HG03095 (cell line): ENCODE data around the gene NF2.

ENCODE experiments used
- ATAC-seq: cut with Tn5 transposase; IDR thresholded peaks from one replicate; pipeline ENCODE4 v1.9.1; 2021; ENCODE audit warnings: moderate library complexity; ENCODE audit not compliant: unreplicated experiment

NF2 gene

DNA sequence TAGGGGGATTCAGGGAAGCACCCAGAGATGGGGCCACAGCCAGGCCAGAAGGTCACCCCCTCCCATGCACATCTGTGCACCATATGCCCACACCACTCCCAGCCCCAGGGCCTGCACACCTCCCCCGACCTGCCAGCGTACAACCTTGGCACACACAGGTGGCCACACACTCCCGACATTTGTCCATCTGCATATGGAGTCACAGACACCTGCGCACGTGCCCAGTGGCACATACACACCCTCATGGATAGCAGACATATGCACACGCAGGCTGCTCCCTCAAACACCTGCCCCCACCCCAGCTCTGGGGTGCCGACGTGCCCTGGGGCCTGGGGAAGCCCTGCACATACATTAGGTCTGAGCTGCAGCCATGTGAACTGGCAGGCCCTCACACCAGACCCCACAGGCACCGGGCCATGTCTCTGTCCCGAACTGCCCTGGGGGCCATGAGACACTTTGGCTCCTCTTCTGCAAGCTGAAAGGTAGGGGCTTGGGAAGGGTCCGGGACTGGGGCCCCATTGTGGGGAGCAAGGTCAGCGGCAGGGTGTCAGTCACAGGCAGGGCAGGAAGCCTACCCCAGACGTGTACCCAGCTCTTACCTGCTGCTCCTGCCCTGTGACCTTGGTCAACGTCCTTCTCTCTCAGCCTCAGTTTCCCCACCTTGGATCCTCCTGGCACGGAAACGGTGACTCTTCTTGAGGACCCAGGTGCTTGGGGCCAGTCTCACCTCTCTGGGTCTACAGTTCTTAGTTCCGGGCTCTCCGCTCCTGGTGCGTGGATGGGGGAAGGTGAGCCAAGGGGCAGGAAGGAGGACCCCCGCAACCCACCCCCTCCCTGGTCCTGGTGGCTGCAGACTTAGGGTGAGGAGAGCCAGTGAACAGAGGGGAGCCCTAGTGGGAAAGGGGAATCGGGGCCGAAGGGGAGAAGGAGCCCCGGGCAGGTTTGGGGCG is 115.8 kb downstream of the NF2 start:
- no peak for ATAC-seq

DNA sequence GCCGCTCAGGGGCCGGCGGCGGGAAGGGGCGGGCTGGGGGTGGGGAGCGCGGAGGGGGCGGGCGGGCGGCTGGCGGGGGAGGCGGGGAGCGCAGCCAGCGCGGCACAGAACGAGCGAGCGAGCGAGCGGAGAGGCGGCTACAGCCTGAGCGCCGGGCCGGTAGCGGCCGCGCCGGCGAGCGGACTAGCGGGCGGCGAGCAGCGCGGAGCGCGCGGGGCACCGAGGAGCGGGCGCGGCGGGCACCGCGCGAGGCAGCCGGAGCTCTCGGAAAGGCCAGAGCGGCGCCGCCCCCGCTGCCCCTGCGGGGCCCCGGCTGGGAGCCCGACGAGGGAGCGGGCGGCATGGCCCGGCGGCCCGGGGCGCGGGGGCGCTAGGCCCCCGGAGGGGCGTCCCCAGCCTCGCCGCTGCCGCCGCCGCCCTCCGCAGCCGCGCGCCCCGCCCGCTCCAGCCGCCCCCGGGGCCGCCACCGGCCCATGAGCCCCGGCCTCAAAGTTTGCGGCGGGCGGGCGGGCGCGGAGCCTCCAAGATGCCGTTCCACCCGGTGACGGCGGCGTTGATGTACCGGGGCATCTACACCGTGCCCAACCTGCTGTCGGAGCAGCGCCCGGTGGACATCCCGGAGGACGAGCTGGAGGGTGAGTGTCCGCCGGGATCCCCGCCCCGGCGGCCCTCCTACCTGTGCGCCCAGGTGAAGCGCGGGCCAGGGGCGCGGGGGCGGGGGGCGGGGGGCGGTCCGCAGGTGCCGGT is 116.6 kb downstream of the NF2 start, which contains the start of gene CABP7:
TSS of gene CABP7 (plus strand) at position 105 of the 747 bp plus-strand sequence. CDS start at position 527, 422 bp downstream.
- no peak for ATAC-seq

DNA sequence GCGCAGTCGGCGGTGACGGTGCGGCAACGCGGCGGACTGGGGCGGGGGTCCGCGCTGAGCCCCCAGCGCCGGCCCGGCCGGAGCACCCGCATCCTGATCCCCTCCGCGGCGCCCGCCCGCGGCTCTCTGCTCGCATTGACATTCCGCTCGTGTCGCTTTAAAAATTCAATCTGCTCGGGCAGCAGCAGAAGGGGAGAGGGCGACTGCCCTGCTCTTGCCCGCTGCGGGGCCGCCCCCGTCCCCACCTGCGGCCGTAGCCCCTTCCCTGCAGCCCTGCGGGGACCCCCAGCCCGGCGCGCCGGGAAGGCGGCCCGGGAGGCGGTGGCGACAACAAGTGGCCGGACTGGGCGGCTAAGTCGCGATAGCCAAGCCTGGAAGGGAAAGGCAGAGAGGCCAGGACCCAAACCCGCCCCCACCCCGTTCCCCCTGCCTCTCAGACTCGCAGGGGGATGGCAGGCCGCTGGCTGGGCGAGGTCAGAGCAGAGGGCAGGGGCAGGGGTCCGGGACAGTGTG is 117.4 kb downstream of the NF2 start:
- no peak for ATAC-seq

DNA sequence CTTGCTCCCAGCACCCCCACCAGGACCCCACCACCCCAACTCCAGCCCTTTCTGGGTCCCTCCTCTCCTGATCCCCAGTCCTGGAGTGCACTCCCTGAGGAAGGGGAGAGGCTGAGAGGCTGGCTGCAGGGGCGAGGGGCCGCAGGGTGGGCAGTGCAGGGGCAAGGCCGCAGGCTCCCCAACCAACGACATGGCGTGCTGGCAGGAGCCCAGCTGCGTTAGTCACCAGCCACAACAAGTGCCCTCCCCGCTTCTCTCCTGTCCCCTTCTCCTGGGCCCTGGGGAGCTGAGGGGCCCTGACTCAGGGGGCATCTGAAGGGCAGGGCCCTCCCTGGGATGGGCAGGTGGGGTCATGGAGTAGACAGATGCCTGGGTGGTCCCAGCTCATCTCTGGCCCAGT is 118.7 kb downstream of the NF2 start:
- ATAC-seq: no peak

DNA sequence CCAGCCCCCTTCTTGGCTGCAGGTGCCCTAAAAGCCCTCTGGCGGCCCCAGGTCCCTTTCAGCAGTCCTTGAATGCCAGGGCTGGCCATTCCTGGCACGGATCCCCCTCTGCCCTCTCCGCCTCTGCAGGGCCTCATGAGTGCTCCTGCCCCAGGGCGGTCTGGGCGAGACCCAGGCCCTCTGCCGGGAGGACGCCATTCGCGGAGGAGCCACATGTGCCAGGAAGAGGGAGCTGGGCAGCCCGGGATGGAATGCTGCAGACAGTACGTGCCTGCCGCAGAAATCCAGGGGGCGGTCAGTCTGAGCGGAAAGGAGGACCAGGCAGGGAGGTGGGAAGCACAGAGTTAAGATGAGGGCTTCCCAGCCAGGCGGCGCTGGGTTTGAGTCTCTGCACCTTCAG is 119.2 kb downstream of the NF2 start:
- no peak for ATAC-seq

DNA sequence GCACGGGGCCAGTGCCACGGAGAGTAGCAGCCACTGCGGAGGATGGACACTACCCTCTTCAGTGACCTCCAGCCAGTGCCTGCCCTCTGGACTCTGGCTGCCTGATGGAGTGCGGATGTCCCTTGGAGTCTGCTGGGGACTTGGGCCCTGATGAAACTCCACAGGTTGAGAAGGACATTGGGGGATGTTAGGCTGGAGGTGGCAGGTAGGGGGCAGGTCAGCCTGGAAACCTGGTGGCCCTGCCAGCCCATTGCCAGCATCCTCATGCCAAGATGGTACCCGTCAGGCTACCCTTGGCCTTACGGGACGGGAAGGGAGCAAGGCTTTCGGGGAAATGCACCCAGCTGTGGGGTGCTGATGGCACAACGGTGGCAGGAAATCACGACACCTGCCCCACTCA is 120.3 kb downstream of the NF2 start:
- no peak for ATAC-seq

DNA sequence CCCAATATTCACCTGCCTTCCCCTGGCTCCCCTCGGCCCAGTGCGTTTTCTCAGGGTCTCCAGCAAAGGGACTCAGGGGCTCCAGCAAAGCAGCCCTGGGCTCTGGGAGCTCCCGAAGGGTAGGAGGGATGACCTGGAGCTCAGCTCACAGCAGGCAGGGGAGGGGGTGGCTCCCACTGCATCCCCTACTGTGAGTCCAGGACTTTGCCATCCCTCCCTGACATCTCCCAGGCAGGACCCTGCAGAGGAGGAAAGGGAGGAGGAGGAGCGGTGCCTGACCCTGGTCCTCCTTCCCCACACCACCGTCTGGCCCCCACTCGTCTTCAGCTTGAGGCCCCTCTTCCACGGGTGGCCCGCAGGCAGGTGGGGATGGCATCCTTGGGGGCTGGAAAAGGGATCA is 121.4 kb downstream of the NF2 start:
- ATAC-seq: no peak

DNA sequence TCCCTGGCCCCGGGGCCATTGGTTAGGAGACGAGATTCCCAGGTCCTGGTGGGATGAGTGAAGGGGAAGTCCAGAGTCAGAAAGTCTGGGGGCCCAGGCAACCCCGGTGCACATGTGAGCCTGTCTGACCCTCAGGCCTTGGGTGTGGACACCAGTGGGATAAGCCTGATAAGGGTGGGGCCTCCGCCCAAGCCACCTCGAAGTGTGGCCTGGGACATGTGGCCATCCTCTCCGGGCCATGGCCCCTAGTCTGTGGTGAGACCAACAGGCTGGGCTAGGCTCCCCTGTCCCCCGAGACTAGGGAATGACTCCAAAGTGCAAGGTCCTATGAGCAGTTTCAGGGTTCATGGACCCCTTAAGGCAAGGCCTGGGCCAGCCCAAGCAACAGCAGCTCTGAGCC is 122.7 kb downstream of the NF2 start:
- ATAC-seq: no peak

DNA sequence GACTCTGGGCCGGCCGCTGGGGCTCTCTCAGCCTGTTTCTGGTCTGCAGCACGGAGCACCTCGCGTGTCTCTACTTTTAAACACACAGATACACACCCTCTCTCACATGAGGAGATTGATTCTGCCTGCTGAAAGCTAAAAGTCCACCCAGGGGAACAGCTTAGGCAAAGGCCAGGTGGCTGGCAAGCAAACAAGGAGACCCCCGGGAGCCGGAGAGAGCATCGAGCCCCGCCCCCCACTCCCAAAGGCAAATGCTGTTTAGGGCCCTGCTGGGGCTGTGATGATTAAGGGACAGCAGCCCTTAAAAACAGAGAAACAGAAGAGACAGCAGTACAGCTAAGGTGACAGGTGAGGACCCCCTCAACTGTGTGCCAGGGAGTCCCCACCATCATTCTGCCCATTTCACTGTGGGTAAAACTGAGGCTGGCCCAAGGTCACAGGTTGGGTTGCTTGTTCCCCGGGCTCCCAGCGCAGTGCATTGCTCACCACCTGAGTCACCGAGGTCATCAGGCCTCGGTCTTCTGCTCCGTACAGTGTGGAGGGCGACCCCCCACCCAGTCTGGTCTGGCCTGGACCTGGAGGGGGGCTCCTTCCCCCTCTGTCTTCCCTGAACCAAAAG is 123.2 kb downstream of the NF2 start:
- ATAC-seq: no peak

DNA sequence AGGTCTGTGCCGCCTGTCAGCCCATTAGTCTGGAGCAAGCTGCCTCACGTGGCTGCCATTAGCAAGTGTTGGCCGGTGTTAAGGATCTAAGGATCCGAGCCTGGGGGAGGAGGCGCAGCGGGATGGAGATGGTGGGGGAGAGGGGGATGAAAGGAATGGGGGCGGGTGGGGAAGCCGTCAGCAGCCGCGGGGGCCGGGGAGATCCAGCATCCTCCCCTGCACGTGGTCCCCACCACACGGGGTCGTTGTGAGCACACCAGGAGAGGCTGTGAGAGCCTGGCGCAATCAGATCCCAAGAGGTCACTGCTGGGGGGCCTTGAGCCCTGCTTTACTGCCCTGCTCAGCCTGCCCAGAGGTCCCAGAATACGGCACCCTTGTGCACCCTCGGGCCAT is 123.7 kb downstream of the NF2 start:
- ATAC-seq: no peak

DNA sequence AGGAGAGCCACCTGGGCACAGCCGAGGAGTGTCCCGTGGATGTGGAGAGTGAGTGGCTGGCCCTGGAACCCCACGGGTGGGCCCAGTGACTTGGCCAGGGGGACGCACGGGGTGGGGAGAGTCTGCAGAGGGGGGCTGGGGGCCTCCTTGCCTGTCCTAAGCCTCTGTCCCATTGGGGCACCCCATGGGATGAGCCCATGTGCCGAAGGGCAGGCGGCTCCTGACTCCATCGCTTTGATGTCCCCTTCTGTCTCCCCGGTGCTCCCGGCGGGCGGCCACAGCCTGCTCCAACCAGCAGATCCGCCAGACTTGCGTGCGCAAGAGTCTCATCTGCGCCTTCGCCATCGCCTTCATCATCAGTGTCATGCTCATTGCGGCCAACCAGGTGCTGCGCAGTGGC is 125.7 kb downstream of the NF2 start:
- no peak for ATAC-seq

DNA sequence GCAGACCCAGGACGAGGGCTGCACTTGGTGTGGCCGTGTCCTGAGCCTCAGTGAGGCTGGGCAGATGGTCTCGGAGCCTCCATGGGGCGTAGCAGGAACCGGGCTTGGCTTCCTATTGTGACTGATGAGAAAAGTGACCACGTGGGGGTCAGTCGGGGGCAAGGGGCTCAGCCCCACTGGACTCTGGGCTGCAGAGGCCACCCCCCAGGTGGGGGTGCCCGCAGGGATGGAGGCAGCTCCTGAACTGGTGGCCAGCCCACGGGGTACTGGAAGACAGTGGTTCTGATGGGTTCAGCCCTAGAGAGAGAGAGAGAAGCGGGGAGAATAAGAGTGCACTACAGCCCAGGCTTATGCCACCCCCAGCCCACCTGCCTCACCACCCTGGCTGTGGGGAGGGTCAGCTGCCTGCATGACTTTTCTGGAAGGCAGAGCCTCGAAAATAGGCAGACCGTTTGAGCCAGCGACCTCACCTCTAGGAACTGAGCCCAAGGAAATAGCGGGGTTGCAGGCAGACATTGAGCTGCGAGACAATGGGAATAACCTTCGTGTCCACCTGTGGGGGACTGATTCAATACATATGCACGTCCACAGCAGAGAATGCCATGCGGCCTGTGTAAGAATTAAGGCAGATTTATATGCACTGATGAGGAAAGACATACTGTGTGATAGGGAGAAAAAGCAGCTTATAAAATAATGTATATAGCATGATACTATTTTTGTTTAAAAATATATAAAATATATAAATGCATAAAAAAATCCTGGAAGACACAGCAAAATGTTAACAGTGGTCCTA is 127.8 kb downstream of the NF2 start:
- no peak for ATAC-seq

DNA sequence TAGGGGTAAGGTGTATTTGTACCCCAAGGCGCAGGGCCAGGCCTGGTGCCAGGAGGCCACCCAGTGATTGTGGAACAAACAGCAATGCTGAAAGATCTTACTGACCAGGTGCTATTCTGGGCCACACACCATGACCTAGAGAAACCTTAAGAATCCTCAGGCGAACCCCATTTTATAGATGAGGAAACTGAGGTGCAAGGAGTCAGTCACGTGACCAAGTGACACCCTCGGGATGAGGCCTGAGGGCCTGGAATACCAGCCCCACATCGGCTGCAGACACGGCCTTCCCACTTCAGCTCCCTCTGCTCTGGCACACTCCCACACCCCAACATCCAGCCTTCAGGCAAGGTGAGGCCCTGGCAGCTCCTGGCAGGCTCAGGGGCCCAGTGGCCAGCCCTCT is 129.4 kb downstream of the NF2 start:
- ATAC-seq: no peak

DNA sequence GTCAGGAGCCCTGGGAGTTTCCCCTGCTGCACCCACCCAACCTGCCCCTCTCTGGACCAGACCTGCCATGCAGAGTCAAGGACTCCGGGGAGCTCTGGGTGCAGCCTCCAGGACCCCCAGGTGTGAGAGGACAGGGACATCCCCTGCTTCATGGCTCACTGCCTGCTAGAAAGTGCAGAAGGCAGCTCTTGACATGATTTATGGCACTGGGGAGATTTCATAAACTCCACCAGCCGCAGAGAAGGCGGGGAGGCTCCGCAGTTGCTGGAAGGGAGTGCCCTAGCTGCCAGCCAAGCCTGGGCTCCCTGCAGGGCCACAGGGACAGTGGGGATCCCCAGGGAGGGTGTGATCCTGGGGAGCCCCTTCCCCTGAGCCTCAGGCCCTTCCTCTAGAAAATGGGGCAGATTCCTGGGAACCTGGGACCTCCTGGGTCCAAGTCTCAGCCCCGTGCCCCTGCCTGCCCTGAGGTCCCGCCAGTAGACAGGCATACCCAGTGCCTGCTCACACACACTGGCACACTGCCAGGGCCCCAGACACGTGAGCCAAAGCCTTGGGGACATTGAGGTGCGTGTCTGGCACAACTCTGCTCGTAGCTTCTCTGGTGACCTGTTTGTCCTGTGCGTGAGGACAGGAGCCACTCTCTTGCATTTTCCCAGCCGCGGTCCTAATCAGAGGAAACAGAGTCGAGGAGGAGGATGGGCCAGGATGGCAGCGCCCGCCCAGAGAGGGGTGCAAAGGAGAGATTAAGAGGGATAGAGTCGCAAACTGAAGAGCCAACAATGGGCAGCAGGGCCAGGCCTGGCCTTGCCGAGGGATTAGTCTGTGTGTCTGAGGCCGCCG is 130.1 kb downstream of the NF2 start:
- no peak for ATAC-seq

DNA sequence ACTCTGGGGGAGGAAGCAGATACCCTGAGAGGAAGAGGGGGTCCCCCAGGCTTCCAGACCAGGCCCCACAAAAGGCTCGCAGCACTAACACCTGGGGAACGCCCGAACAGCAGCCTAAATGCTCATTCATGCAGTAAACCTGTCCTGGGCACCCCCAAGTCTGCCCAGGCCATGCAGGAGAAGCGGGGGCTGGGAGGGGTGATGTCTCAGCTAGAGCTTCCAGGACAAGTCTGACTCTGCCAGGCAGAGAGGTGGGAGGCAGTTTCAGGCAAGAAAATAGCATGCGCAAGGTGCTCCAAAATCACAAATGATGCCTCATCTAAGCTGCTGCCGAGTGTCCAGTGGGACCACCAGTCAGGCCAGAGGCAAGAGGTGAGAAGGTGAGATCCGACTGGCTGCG is 131.0 kb downstream of the NF2 start:
- ATAC-seq: no peak

DNA sequence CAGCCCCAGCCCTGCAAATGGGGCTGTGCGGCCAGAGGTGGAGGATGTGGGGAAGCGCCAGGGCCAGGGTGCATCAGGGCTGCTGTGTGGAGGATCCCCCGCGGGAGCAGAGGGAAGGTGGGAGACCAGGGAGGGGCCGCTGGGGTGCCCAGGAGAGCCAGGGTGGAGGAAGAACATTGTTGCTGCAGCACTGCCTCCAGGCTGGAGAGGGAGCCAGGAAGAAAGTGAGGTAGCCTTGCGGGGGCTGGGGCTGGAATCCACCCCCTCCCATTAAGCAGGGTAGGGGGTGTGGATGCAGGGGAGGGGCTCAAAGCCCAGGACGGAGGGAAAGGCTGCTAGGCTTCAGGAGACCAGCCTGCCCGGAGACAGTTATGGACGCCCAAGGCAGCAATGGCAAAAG is 131.4 kb downstream of the NF2 start:
- no peak for ATAC-seq

DNA sequence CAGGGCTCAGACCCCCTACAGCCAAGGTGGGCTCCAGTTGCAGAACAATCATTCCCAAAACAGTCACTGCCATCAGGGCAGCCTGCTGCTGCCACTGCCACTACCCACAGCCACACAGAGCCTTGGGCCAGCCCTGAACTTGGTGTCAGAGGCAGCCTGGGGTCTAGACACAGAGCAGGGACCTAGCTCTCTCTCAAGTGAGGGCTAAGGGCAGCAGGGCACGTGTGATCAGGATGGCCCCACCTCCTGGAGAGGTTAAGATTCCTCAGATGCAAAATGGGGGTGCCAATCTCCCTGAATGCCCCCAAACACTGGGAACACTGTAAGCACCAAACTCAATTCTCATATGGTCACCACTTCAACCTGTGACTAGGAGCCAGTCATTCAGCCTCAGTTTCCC is 132.0 kb downstream of the NF2 start:
- no peak for ATAC-seq

DNA sequence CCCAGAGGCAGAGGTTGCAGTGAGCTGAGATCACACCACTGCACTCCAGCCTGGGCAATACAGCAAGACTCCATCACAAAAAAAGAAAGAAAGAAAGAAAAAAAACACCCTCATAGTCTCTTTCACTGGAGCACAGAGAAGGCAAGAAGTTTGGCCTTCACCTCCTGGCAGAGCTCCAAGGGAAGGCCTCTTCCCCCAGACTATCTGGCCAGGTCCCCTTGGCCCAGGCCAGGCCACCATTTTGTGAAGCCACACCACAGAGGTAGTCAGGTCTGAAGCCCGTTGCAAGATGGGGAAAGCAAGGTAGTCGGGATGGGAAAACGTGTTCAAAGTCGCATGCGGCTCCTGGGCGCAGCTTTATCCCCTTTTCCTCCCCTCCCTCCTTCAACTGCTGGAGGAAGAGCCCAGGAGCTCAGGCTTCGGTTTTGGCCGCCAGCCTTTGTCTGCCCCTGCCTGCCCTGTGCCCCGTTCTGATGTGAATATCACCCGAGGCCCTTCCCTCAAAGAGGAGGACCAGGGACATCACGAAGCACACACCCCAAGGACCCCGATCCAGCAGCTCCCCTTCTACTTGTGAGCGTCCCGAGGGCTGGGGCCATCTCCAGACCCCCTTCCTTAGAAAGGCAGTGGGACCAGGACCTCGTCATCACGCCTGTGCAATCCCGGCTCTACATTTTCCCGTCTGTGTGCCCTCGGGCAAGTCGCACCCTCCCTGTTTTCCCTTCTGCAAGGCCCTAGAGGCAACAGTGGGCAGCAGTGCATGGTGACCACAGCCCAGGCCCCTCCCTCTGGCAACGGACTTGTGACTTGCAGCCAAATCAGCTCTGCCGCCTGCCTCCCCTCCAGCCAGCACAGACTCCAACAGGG is 134.1 kb downstream of the NF2 start:
- ATAC-seq: no peak
